ENCODE data around the gene ANKRD24.

DNA sequence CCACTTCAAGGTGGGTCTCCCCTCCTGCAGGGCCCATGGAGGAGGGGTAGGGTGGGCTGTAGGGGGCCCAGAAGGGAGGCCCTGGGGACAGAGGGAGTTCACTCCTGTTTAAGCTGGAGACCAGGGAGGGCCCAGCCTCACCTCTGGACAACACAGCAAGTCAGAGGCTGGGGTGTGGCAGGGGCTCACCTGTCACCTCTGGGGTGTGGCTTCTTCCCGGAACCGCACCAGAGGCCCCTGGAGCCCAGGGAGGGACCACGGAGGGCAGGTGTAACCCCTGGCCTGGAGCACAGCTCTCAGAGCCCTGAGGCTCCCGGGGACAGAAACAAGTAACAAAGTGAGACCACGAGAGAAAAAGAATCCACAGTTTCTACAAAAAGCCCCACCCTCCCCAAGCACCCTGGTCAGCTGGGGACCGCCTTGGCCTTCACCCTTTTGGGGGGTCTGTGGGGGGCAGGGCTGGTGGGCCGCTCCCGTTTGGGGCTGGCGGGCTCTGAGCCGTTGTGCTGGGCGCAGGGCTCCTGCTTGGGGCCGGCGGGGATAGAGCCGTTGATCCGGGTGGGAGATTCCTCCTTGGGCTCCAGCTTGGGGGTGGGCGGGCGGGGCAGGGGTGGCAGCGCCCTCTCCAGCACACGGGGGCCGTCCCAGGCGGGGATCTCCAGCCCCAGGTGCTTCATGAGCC is 8.1 kb upstream of the ANKRD24 start:
- TF ChIP-seq, protein P1, sequence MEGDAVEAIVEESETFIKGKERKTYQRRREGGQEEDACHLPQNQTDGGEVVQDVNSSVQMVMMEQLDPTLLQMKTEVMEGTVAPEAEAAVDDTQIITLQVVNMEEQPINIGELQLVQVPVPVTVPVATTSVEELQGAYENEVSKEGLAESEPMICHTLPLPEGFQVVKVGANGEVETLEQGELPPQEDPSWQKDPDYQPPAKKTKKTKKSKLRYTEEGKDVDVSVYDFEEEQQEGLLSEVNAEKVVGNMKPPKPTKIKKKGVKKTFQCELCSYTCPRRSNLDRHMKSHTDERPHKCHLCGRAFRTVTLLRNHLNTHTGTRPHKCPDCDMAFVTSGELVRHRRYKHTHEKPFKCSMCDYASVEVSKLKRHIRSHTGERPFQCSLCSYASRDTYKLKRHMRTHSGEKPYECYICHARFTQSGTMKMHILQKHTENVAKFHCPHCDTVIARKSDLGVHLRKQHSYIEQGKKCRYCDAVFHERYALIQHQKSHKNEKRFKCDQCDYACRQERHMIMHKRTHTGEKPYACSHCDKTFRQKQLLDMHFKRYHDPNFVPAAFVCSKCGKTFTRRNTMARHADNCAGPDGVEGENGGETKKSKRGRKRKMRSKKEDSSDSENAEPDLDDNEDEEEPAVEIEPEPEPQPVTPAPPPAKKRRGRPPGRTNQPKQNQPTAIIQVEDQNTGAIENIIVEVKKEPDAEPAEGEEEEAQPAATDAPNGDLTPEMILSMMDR (IDR thresholded peaks at IDR 0.05), result no peak
- no peak for TF ChIP-seq POLR2AphosphoS5 (IDR thresholded peaks at IDR 0.05)
- no peak for TF ChIP-seq POLR2A (IDR thresholded peaks at IDR 0.05)
